ENCODE measurements around the gene EIF1AY.
"Not testable (repeated sequence)": the region's sequence is repeated elsewhere in the genome, so short reads cannot be mapped to it uniquely, and the experiment has no call there.

The EIF1AY gene, protein sequence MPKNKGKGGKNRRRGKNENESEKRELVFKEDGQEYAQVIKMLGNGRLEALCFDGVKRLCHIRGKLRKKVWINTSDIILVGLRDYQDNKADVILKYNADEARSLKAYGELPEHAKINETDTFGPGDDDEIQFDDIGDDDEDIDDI

DNA sequence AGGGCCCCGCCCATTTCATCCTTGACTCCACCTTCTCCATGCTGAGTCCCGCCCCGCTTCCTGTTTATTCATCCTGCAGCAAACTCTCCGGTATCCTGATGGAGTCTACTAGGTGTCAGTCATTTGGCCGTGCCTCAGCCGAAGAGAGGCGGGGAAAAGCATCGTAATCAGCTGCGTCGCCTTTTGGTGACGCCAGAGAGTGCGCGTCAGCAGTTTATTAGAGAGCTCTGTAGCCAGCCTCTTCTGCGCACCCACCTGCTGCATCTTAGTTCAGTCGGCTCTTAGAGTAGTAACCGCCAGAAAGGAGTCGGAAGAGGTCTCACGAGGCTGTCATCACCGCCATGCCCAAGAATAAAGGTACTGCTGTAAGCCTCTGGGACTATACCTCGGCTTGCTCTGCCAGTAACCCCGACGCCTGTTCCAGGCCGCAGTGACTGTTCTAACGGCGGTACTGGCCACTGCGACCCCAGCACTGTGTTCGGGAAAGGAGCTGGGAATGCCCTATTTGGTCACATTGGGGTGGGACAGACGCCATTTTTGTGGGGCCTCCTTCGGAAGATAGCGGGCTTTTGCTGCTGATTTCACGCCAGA lies at the start of gene EIF1AY:
TSS of gene EIF1AY (plus strand) at position 246 of the 591 bp plus-strand sequence. CDS start at position 342, 96 bp downstream.
- no peak for DNase-seq

DNA sequence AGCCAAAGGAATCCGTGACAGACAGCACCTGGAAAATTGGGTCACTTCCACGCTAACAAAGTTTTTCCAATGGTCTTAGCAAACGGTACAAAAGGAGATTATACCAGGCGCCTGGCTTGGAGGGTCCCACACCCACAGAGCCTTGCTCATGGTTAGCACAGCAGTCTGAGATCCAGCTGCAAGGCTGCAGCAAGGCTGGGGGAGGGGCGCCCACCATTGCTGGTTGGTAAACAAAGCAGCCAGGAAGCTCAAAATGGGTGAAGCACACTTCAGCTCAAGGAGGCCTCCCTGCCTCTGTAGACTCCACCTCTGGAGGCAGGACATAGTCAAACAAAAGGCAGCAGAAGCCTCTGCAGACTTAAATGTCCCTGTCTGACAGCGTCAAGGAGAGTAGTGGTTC lies 47.1 kb upstream of the EIF1AY start:
- no peak for DNase-seq

DNA sequence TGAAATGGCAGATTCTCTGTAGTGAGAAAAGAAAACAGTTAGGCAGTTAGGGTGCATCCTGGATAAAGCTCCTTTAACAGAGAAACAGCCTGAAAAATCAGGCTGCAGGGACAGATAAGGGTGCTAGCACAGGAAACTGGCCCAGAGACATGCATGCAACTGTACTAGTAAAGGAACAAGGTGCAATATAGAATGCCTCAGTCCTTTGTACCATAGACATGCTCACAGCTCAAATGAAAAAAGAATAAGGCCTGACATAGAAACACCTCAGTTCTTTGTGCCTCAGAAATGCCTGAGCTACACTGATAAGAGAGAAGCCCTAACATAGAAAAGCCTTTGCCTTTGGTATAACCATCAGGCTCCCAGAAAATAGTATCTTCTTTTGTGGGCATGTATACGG lies 37.4 kb upstream of the EIF1AY start:
- no peak for DNase-seq

DNA sequence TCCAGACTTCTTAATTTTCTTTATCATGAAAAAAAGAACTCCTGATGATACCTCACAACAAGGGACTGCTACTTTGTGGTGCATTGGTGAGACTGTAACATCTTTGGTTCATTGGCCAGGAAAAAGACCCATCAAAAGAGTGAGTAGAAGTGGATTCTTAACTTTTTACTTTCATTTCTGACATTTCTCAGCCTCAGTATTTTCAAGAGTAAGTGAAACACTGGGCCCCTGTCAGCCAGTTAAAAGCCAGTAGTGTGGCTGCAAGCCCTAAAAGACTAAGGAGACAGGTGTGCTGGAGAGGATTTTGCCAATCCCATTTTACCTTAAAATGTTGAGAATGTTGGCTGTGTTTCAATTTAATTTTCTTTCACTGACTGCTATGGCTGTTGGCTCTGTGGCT lies 36.6 kb upstream of the EIF1AY start:
- DNase-seq: no peak

DNA sequence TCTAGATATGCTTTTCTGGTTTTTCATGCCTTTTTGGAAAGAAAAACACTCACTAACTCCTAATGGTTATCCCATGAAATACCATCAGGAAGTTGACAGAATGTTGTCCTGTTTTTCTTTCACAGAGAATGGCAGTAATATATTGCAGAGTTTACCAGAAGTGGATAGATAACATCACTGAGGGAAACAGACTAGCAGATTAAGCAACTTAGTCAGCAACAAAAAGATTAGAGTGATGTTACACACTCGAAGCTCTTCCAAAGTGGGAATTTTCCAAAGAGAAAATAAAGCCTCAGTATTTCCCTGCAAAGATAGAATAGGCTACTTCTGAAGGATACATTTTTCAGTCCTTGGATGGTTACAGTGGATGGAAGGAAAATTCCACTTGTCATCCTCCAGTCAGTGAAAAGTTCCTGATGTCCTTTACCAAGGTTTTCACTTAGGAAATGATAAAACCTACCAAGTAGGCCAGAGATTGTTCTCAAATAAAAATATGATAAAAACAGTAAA lies 31.1 kb upstream of the EIF1AY start:
- DNase-seq: no peak

DNA sequence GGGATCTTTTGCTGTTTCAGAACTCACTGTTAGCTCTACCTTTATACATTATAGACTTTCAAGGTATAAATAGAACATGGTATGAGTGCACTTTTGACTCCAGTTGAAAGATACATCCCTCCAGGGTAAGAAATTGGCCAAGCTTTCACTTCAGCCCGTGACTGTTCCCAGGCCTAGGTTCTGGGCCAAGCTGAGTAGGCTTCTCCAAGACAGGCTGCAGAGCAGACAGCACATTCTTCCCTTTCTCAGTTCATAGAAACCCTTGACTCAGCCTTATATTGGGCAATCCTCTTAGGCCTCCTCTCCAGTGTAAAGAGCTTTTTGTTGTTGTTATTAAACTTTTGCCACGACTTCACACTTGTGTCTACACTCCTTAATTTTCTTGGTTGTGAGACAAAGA lies 29.5 kb upstream of the EIF1AY start:
- no peak for DNase-seq

DNA sequence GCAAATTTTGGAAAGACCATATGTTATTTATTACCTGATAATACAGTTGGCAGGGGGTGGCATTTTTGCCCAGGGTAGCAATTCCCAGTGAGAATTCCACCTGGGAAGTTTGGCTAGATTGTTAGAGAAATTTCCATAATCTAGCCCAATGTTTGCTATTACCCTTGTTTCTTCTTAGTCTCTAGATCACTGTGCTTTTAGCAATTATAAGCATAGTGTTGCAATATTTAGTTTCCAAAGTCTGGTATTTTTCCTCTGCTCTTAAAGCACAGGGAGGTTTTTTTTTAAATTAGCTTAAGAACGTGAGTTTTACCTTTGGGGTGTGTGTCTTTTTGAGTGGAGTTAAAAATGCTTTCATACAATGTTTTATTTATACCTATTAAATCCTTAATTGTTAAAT lies 26.3 kb upstream of the EIF1AY start:
- DNase-seq: no peak

DNA sequence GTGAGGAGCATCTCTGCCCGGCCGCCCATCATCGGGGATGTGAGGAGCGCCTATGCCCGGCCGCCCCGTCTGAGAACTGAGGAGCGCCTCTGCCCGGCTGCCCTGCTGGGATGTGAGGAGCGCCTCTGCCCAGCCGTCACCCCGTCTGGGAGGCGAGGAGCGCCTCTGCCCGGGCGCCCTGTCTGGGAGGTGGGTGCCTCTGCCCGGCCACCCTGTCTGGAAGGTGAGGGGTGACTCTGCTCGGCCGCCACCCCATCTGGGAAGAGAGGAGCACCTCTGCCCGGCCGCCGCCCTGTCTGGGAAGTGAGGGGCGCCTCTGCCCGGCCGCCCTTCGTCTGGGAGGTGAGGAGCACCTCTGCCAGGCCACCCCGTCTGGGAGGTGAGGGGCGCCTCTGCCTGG lies 23.7 kb upstream of the EIF1AY start:
- no peak for DNase-seq

DNA sequence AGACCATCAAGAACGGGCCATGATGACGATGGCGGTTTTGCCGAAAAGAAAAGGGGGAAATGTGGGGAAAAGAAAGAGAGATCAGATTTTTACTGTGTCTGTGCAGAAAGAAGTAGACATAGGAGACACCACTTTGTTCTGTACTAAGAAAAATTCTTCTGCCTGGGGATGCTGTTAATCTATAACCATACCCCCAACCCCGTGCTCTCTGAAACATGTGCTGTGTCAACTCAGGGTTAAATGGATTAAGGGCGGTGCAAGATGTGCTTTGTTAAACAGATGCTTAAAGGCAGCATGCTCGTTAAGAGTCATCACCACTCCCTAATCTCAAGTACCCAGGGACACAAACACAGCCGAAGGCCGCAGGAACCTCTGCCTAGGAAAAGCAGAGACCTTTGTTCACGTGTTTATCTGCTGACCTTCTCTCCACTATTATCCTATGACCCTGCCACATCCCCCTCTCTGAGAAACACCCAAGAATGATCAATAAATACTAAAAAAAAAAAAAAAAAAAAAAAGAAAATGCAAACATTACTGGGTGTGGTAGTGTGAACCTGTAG lies 22.7 kb upstream of the EIF1AY start:
- DNase-seq: not testable (repeated sequence)

DNA sequence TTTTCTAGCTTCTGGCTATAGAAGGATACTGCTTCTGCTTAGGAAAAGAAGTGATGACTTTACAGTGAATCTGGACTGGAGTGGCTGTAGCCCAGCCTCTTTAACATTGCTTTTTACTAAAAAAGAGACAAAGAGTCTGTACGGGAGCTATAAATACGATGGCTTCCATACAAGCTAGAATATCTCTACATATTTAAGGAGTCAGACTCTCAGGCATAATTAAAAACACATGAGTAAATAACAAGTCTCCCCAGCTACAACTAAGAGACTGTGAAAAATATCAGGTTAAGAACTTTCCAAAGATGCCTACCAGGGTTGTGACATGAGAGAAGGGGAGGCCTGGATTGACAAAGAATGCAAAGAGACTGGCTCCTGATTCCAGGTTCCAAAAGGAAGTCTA lies 19.8 kb upstream of the EIF1AY start:
- no peak for DNase-seq

DNA sequence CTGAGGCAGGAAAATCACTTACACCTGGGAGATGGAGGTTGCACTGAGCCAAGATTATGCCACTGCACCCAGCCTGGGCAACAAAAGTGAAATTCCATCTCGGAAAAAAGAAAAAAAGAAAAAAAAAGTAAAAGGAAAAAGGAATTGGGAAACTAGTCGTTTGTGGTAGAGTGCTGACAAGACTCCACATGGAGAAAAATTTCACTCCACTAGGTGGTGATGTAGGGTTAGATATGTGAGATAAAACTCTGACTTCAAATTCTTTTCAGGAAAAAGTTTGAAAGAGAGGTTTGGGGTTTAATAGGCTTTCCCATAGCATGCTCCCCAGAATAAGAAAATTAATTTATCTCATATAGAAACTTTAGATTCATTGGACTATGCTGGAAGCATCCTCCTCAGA lies 16.9 kb upstream of the EIF1AY start:
- no peak for DNase-seq

DNA sequence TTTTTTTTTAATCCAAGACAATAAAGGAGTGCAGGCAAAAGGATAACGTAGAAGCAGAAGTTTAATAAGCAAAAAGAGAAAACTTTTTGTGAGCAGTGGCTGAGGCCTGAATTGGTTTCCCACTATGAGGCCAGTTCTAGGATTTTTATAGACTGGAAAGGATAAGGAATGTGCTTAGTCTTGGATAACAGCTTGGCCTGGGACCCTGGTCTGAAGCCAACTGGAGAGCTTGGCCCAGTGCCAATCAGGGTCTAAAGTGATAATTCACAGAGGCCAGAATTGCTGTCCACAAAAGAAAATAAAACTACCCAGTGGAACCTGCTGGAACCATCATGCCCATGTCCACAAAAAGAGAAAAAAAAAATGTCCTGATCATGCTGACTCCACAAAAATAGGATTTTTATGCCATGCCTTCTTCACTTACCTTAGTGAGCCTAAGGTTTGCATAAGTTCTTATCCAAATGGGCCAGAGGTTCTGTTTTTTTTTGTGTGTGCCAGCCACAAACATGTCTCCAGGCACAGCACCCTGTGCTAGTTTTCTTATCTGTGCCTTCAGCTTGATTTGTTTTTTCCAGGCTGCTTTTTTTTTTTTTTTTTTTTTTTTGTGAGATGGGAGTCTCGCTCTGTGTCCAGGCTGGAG lies 15.6 kb upstream of the EIF1AY start:
- DNase-seq: no peak

DNA sequence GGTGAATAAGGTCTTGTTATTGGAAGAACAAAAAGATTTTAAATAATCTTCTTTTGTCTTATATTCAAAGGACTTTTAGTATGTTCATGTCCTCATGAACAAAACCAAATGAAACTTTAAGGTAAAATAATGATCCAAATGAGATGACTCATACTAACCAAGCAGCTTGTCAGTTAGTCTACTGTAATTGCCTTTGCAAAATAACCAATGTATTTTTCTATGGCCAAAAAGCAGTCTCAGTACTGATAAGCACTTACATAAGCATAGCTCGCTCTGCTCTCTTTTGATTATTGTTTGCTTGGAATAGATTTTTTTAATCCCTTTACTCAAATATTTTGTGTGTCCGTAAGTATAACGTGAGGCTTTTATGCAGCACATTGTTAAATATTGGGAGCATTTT lies 4.3 kb upstream of the EIF1AY start:
- DNase-seq: no peak

DNA sequence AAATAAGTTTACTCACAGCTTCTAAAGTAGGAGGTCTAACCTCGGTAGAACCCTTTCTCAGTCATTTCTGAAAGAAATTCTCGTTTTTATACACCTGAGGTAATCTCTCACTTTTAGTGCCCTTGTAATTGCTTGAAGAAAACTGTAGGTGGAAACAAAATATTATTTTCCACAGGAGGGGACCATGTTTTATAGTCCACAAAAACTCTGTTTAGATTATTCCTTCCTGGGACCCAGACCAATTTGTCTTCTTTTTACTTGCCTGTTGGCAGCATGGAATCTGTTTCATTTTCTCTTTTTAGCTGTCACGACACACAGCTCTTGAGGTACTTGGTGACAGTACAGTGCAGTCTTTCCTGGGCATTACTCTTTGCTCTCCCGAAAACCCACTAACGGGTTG lies 930 bp downstream of the EIF1AY start:
- DNase-seq: no peak

DNA sequence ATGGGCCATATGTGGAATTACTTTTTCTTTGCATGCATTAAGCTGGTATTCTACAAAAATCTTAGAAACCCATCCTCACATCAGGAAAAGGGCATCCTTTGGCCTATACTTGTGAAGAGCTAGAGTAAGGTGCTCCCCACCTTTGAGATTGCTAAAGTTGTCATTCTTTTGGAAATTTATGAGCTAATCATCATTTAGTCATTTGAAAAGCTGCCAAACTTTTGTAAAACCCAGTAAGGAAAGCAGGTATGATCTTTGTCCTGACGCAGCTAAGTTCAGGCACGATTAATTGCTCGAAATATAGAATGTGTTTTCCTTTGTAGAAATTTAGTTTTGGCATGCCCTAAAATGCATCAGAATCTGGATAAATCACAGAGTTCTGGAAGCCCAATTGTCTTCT lies 2.6 kb downstream of the EIF1AY start:
- DNase-seq: no peak

DNA sequence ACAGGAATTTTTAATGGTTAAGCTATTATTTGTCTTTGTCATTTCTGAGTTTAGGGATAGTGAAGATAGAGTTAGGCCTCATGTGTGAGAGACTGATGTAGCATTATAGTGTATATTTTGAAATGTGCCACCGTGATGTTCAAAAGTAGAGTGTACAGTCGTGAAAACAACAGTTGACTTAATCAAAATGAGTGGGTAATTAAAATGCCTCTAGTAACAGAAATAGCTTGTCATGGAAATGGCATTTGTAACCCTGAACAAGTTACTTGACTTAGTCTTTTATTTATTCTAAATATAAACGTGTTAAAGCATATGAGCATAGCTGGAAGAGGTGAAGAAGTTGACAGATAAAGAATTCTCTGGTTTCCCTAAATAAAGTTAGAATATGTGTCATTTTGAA lies 6.1 kb downstream of the EIF1AY start:
- no peak for DNase-seq

DNA sequence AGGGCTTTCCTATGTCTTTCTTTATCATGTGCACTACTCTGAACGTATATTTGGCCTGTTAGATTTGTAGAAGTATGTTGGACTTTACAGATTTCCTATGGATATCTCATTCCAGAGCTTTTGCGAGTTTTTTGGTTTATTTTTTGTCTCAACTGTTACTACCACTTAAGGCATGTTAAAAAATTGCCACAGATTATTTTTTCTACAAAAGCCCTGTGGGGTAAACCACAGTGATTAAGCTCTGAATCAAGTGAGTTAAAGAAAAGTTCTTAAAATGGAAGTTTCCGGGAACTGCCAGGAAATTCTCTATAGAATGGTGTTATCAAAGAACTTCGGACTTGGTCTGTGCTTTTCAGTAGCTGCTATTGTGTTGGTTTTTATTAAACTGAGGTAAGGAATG lies 10.6 kb downstream of the EIF1AY start:
- DNase-seq: no peak

Measured in CD4-positive, alpha-beta T cell treated with Interferon gamma for 1 hour (primary cell).